GM18519 (cell line): Measurements from ENCODE around the gene INSM1.

Experiments used
- ATAC-seq: cut with Tn5 transposase; IDR thresholded peaks from one replicate; pipeline ENCODE4 v1.9.1; 2021; ENCODE audit warnings: mild to moderate bottlenecking, moderate library complexity; ENCODE audit not compliant: unreplicated experiment, low FRiP score

Gene INSM1

GRCh38 chr20:20415321-20415720 lies 47.4 kb downstream of the INSM1 start:
- ATAC-seq, result no peak

GRCh38 chr20:20417876-20418676 lies 50.2 kb downstream of the INSM1 start:
- no peak for ATAC-seq
